Gastrocnemius medialis (tissue), 4 donors: ENCODE results near the gene KLHL41.

Experiments
- POLR2A ChIP-seq, 2 donors: fragments of 450-650 bp; IDR thresholded peaks; one replicate each; pipeline ENCODE4 v1.6.1; 2017; ENCODE audit warnings: antibody characterized with exemption in 2 of 2, mild to moderate bottlenecking in 2 of 2, moderate library complexity in 2 of 2
- TF ChIP-seq, protein P1 (sequence below), 5 experiments: fragments of 450-650 bp in 3 of 5; fragments of 200-600 bp in 2 of 5; sonication (generic) in 2 of 5; IDR thresholded peaks in 4 of 5; conservative IDR thresholded peaks in 1 of 5; 1 replicate in 4 of 5; 2 replicates in 1 of 5; pipeline ENCODE4 v1.5.1; 2016 to 2019; ENCODE audit warnings: antibody characterized with exemption in 5 of 5, mild to moderate bottlenecking in 3 of 5, moderate library complexity in 3 of 5

- TF ChIP-seq, protein P1, sequence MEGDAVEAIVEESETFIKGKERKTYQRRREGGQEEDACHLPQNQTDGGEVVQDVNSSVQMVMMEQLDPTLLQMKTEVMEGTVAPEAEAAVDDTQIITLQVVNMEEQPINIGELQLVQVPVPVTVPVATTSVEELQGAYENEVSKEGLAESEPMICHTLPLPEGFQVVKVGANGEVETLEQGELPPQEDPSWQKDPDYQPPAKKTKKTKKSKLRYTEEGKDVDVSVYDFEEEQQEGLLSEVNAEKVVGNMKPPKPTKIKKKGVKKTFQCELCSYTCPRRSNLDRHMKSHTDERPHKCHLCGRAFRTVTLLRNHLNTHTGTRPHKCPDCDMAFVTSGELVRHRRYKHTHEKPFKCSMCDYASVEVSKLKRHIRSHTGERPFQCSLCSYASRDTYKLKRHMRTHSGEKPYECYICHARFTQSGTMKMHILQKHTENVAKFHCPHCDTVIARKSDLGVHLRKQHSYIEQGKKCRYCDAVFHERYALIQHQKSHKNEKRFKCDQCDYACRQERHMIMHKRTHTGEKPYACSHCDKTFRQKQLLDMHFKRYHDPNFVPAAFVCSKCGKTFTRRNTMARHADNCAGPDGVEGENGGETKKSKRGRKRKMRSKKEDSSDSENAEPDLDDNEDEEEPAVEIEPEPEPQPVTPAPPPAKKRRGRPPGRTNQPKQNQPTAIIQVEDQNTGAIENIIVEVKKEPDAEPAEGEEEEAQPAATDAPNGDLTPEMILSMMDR (IDR thresholded peaks at IDR 0.05 in 4 of 5, conservative IDR thresholded peaks at IDR 0.05 in 1 of 5), result no peak
- TF ChIP-seq POLR2A (IDR thresholded peaks at IDR 0.05), result no peak
Observed at GRCh38 chr2:169480079-169480465, 29.4 kb upstream of the KLHL41 start.
